ENCODE data around the gene SP110.

Gene SP110

GRCh38 chr2:230220347-230220969 is 674 bp upstream of the SP110 start:
- Histone ChIP-seq H3K4me3 (ENCODE audit: low read length) (peak overlapping the region; percentile 93), H3K27ac (ENCODE audit: low read length) (peak overlapping the region; percentile 86), H3K9ac (ENCODE audit: low read length) (peak overlapping the region; percentile 85)

GRCh38 chr2:230218421-230218820 is 1.4 kb downstream of the SP110 start:
- H3K27ac ChIP-seq (ENCODE audit: low read length), result peak overlapping the region; percentile 86
- H3K36me3 ChIP-seq (replicated peaks; ENCODE audit: low read depth, low read length), result peaks cover 35% of the 10 kb centered on the region
- peaks cover 58% of the 10 kb centered on the region for H3K4me1 ChIP-seq (ENCODE audit: low read length)
- peaks cover 58% of the 10 kb centered on the region for H3K79me2 ChIP-seq (ENCODE audit: low read length)
- TF ChIP-seq, protein P1, sequence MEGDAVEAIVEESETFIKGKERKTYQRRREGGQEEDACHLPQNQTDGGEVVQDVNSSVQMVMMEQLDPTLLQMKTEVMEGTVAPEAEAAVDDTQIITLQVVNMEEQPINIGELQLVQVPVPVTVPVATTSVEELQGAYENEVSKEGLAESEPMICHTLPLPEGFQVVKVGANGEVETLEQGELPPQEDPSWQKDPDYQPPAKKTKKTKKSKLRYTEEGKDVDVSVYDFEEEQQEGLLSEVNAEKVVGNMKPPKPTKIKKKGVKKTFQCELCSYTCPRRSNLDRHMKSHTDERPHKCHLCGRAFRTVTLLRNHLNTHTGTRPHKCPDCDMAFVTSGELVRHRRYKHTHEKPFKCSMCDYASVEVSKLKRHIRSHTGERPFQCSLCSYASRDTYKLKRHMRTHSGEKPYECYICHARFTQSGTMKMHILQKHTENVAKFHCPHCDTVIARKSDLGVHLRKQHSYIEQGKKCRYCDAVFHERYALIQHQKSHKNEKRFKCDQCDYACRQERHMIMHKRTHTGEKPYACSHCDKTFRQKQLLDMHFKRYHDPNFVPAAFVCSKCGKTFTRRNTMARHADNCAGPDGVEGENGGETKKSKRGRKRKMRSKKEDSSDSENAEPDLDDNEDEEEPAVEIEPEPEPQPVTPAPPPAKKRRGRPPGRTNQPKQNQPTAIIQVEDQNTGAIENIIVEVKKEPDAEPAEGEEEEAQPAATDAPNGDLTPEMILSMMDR (IDR thresholded peaks at IDR 0.05; ENCODE audit: low read depth, low read length), result no peak
- TF ChIP-seq EZH2phosphoT487 (IDR thresholded peaks at IDR 0.05; ENCODE audit: low read depth), result no peak
- H3K4me3 ChIP-seq (ENCODE audit: low read length), result peak overlapping the region; percentile 93
- peak overlapping the region; percentile 85 for H3K9ac ChIP-seq (ENCODE audit: low read length)
- H2AFZ ChIP-seq (ENCODE audit: low read depth, low read length), result no peak overlapping the region
- H3K9me3 ChIP-seq (ENCODE audit: insufficient read depth, low read length), result no peaks in the 10 kb centered on the region
- no peaks in the 10 kb centered on the region for H3K27me3 ChIP-seq (ENCODE audit: low read depth, low read length)
- no peaks in the 10 kb centered on the region for H4K20me1 ChIP-seq (ENCODE audit: insufficient read depth, low read length)
- peak overlapping the region; percentile 87 for H3K4me2 ChIP-seq (ENCODE audit: low read length)

More at GRCh38 chr2:230220347-230220969, 674 bp upstream of the SP110 start:
- no peak for TF ChIP-seq EZH2phosphoT487 (IDR thresholded peaks at IDR 0.05; ENCODE audit: low read depth)
- TF ChIP-seq, protein P1 (IDR thresholded peaks at IDR 0.05; ENCODE audit: low read depth, low read length), result no peak
- no peak overlapping the region for H2AFZ ChIP-seq (ENCODE audit: low read depth, low read length)
- H3K9me3 ChIP-seq (ENCODE audit: insufficient read depth, low read length), result no peaks in the 10 kb centered on the region
- H3K4me2 ChIP-seq (ENCODE audit: low read length), result peak overlapping the region; percentile 87
- no peaks in the 10 kb centered on the region for H3K27me3 ChIP-seq (ENCODE audit: low read depth, low read length)
- peaks cover 76% of the 10 kb centered on the region for H3K4me1 ChIP-seq (ENCODE audit: low read length)
- H3K79me2 ChIP-seq (ENCODE audit: low read length), result peaks cover 73% of the 10 kb centered on the region
- H3K36me3 ChIP-seq (replicated peaks; ENCODE audit: low read depth, low read length), result peaks cover 16% of the 10 kb centered on the region
- H4K20me1 ChIP-seq (ENCODE audit: insufficient read depth, low read length), result no peaks in the 10 kb centered on the region

DNA sequence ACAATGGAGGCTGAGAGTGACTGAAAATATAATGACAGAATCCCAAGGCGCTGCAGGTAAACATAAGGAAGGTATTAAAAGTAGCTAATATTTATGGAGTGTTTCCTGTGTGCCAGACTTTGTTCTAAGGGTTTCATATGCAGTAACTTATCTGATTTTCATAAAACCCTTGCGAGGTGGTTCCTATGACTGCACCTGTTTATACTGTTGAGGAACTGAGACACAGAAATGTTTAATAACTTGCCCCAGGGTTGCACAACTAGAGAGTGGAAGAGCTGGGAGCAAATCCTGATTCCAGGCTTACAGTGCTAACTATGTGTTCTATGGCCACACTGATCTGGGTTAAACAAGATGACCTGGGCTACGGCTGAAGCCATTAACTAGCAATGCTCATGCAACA is 2.4 kb downstream of the SP110 start:
- H4K20me1 ChIP-seq (ENCODE audit: insufficient read depth, low read length), result no peaks in the 10 kb centered on the region
- no peak overlapping the region for H2AFZ ChIP-seq (ENCODE audit: low read depth, low read length)
- H3K4me3 ChIP-seq (ENCODE audit: low read length), result peak overlapping the region; percentile 93
- peak overlapping the region; percentile 86 for H3K27ac ChIP-seq (ENCODE audit: low read length)
- H3K36me3 ChIP-seq (replicated peaks; ENCODE audit: low read depth, low read length), result peaks cover 45% of the 10 kb centered on the region
- H3K4me1 ChIP-seq (ENCODE audit: low read length), result peaks cover 49% of the 10 kb centered on the region
- H3K4me2 ChIP-seq (ENCODE audit: low read length), result peak overlapping the region; percentile 87
- H3K9me3 ChIP-seq (ENCODE audit: insufficient read depth, low read length), result no peaks in the 10 kb centered on the region
- H3K27me3 ChIP-seq (ENCODE audit: low read depth, low read length), result no peaks in the 10 kb centered on the region
- H3K79me2 ChIP-seq (ENCODE audit: low read length), result peaks cover 54% of the 10 kb centered on the region
- TF ChIP-seq EZH2phosphoT487 (IDR thresholded peaks at IDR 0.05; ENCODE audit: low read depth), result no peak
- TF ChIP-seq, protein P1 (IDR thresholded peaks at IDR 0.05; ENCODE audit: low read depth, low read length), result no peak
- peak overlapping the region; percentile 85; the same call in 1 of the 2 replicates for H3K9ac ChIP-seq (ENCODE audit: low read length)

- Histone ChIP-seq H3K36me3 (replicated peaks; ENCODE audit: low read depth, low read length) (peaks cover 54% of the 10 kb centered on the region), H4K20me1 (ENCODE audit: insufficient read depth, low read length) (no peaks in the 10 kb centered on the region), H3K4me1 (ENCODE audit: low read length) (peaks cover 39% of the 10 kb centered on the region), H2AFZ (ENCODE audit: low read depth, low read length) (no peak overlapping the region), H3K27me3 (ENCODE audit: low read depth, low read length) (no peaks in the 10 kb centered on the region), H3K4me3 (ENCODE audit: low read length) (no peak overlapping the region), H3K79me2 (ENCODE audit: low read length) (peaks cover 54% of the 10 kb centered on the region), H3K4me2 (ENCODE audit: low read length) (peak overlapping the region; percentile 31), H3K9ac (ENCODE audit: low read length) (no peak overlapping the region), H3K27ac (ENCODE audit: low read length) (no peak overlapping the region), H3K9me3 (ENCODE audit: insufficient read depth, low read length) (no peaks in the 10 kb centered on the region)
- TF ChIP-seq, protein P1 (IDR thresholded peaks at IDR 0.05; ENCODE audit: low read depth, low read length), result no peak
- no peak for TF ChIP-seq EZH2phosphoT487 (IDR thresholded peaks at IDR 0.05; ENCODE audit: low read depth)
Measured at GRCh38 chr2:230216489-230216888, 3.3 kb downstream of the SP110 start.
